ENCODE results near the gene SKIC3.
A peak's percentile ranks its signal among the peaks of the same experiment; 100 is the strongest.

Gene SKIC3

GRCh38 chr5:95554647-95555548 is at the start of gene SKIC3, which contains the start of gene ARSK:
TSS of gene SKIC3 (minus strand) at chr5:95554977. CDS start at chr5:95547150, 7,827 bp downstream.
TSS of gene ARSK (plus strand) at chr5:95555101. CDS start at chr5:95555279, 178 bp downstream.
- peak; percentile 98 for DNase-seq

DNA sequence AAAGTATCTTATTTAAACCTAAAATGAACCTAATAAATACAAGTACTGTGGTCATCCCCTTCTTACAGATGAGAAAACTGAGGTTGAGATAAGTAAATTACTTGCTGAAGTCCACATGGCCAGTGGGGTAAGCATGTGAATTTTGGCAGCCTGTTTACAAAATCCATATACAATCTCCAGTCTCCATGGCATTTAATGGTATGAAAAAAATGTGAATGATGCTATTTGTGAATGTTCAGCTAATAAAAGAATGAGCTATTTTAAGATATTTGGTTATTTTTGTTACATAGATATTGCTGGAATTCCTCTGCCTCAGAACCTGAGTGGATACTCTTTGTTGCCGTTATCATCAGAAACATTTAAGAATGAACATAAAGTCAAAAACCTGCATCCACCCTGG is 45.8 kb upstream of the SKIC3 start:
- no peak for DNase-seq

DNA sequence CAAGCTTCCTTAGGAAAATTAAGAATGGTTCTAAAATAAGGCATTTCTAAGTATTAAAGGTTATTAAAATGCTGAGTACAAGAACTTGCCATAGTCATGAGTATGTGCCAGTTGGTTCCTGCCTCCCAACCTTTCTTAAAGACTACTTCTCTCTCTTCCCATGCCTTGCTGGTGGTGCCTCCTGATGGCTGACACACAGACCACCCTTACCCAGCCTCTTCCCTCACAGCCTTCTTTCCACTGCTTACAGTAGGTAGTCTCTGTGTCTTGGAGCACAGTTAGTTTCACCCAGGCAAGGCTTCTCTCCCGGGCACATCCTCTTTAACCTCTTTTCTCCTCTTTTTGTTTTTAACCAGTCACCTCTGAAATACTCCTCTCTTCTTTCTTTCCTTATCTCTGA is 44.5 kb upstream of the SKIC3 start:
- no peak for DNase-seq

DNA sequence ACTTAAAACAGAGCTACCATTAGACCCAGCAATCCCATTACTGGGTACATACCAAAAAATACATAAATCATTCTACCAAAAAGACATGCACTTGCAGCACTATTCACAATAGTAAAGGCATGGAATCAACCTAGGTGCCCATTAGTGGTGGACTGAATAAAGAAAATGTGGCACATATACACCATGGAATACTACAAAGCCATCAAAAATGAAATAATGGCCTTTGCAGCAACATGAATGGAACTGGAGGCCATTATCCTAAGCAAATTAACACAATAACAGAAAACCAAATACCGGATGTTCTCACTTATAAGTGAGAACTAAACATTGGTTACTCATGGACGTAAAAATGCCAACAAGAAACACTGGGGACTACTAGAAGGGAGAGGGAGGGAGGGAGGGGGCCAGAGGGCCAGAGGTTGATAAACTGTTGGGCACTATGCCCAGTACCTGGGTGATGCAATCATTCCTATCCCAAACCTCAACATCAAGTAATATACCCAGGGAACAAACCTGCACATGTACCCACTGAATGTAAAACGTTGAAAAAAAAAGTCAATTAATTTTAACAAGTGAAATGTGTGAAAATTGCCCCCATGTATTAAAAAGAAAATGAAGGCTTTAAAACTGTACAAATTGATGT is 40.6 kb upstream of the SKIC3 start:
- DNase-seq = no peak

DNA sequence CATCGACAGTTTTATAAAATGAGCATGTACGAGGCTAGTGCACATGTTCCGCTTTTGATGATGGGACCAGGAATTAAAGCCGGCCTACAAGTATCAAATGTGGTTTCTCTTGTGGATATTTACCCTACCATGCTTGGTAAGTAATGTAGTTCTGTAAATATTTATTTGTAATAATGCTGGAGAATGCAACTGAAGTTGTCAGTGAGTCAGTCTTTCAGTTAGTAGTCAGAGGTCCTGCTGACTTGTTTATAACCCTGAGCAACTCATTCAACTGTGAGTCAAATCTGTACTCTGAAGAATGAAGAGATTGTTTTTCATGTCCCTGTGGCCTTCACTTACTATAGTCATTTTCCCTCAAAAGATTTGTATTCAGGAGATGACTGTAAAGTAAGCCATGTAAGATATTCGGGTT is 36.7 kb upstream of the SKIC3 start:
- DNase-seq = peak; percentile 4

GRCh38 chr5:95590880-95591279 is 36.1 kb upstream of the SKIC3 start:
- DNase-seq = no peak

- DNase-seq = no peak
Observed at GRCh38 chr5:95583992-95584391, 29.2 kb upstream of the SKIC3 start.

GRCh38 chr5:95581576-95581975 is 26.8 kb upstream of the SKIC3 start:
- DNase-seq = no peak

DNA sequence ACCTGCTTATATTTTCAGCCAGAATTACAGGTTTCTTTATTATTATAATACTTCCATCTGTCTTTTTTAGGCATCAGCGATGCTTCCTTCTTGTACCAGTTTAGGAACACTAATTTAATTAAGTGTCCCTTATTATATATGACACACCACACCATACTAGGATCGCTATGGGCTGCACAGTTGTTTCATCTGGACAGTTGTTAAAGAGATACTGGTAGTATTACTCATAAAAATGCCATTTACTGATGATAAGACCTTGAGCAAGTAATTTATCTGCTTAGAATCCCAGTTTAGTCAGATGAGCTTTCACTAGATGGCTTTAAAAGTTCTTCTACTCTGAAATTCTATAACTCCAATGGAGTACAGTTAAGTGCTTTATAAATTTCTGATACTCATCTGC is 17.2 kb upstream of the SKIC3 start:
- DNase-seq = no peak

DNA sequence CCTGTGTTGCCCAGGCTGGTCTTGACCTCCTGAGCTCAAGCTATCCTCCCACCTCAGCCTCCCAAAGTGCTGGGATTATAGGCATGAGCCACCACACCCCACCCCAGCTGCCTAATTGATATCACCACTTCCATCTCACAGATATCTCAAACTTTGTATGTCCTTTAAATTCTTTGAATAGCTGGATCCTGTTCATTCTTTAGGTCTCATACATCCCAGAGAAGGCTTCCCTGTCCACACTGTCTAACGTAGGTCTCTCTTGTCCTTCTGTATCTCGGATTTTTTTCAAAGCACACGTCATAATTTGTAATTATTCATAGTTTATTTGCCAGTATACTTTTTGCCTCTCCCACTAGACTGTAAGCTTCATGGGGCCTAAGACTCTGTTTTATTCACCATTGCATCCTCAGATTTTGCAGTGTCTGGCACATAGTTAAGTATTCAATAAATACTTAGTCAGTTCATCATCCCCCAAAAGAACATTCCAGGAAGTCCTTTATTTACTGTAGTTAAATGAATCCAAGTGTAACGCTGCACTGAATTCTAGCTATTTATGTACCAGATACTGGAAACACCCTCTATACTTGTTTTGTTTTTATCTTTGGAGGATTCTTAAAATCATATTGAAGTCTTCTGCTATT is 10.6 kb upstream of the SKIC3 start:
- no peak for DNase-seq

DNA sequence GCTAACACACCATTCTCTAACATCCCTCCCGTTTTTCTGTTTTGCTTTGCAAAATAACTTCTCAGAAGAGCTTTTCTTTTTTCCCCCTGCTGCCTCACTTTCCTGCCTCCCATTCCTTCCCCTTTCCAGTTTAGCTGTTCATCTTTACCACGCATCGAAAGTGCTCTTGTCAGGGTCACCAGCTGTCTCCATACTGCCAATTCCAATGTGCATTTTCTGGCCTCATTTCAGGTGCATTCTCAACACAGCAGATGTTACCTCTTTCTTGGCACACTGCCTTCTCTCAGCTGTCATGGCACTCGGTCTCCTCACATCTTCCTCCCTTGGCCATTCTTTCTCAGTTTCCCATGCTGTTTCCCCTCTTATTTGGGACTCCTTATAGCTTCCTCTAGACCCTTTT is 9.7 kb upstream of the SKIC3 start:
- DNase-seq = no peak

DNA sequence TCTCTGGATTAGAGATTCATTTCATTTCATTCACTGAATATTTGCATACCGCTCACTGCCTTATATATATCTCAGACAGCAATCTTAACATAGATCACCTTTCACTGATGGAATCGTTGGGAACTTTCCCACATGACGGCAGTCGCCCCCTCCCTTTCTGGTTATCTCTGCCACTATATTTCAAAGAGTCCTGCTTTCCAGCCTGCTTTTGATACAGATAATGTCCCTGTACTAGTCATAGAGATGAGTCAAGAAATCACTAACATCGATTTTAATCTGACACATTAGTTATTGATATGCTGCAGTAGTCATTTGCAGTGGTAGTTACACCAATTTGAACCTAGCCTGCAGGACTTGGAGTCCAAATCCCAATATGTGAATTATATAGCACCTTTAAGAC is 8.6 kb upstream of the SKIC3 start:
- DNase-seq = no peak

GRCh38 chr5:95562282-95562681 is 7.5 kb upstream of the SKIC3 start:
- no peak for DNase-seq

DNA sequence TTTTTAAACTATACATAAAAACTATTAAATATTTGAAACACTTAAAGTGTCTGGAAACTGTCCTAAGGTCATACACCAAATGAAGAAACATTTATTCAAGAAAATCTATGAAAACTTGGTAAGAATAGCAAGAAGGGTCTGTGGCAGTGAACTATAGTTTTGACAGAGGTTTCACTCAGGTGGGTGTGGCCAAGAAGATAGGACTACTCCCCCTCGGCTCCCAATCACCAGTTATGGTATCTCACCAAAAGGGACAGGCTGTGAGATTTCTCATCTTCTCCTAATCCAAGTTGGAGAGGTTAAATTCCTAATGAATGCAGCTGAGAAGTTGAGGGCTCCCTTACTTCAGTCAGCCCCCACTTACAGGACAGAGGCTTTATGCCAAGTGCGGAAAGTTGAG is 3.1 kb upstream of the SKIC3 start:
- no peak for DNase-seq

DNA sequence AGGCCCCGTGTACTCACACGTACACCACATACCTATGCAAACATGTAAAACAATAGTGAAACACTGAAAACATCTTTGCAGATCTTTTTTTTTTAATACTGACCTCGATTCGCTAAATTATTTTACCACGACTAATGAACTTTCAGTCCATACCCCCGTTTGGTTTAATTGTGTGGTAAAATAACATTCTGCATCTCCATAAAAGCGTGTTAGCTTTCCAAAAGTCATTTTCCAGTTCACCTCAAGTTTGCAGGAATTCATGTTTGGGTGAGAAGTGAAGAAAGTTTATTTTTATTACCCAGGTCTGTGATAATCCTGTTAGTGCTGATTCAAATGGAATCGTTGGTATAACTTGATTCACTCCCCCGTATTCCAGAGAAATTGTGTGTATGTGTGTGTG is 776 bp upstream of the SKIC3 start:
- peak; percentile 3 for DNase-seq

- peak; percentile 63 for DNase-seq
Observed at GRCh38 chr5:95554331-95554646, 488 bp downstream of the SKIC3 start.

DNA sequence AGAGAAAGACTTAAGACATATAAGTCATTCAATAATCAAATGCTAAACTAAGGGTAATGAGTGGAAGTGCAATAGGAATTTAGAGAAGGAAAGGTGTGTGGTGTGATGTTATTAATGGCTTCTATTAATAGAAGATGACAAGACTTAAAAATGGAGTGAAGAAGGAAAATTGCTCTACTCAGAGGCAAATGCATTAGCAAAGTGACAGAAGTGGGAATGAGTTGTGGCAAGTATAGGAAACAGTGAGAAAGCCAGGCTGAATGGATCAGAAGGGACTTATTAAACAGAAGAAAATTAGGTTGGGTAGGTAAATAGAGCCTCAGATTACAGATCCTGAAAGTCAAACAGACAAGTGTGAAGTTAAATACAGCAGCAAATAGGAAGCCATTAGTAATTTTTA is 5.7 kb downstream of the SKIC3 start:
- no peak for DNase-seq

DNA sequence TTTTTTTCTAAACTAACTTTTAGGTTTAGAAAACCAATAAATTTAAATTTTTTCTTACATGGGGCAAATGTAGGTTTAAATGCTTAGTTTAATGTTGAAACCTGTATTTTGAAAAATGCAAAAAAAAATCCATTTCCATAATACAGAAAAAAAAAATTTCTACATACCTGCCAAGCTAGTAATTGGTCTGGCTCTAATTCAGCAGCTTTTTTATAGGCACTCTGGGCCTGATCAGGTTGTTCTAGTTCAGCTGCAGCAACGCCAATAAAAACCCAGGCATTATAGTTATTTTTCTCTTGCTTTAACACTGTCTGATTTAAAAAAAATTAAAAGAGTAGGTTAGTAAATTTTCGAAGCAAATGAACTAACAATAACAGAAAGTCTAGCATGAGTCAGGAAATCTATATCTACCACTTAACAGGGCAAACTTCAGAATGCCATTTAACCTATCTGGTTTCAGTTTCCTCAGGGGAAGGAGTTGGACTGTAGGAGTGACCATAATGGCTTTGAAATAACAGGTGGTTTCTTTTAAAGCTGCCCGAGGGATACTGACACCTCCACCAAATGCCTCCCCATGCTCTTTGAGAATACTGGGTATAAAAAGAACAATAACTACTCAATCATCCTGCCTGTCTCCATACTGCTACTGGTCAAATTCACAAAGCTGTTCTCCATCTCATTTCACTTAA is 11.6 kb downstream of the SKIC3 start:
- DNase-seq = no peak

DNA sequence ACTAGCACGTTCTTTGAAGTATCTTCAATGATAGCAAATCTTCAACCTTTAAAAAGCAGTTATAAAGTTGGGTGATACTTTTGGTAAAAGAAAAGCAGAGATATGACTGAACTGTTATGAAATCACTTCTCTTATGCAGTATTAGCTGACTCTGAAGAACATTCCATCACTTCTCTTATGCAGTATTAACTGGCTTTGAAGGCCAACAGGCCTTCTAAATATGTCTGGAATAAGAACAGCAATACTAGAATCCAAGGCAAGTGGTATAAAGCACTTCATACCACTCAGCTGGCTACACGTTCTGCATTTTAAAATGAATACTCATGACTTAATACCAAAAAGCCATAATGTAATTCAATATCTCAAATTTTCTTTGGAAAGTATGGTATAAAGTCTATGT is 17.3 kb downstream of the SKIC3 start:
- DNase-seq = no peak

DNA sequence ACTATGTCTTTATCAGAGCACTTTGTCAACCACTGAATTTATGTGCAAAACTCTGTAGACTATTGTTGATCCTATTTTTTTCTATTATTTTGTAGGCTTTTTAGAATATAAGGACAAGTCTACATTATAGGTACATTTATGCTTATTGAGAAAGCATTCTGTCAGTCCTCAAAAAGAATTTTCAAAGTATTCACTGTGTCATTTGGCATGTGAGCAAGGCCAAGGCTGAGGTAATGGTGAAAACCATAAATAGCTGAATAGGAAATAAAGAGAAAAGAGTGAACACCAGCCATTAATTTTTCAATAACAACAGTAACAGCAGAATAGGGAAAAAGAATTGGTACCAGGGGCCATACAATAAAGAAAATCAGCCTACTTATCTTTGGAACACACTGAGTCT is 21.0 kb downstream of the SKIC3 start:
- DNase-seq = no peak

DNA sequence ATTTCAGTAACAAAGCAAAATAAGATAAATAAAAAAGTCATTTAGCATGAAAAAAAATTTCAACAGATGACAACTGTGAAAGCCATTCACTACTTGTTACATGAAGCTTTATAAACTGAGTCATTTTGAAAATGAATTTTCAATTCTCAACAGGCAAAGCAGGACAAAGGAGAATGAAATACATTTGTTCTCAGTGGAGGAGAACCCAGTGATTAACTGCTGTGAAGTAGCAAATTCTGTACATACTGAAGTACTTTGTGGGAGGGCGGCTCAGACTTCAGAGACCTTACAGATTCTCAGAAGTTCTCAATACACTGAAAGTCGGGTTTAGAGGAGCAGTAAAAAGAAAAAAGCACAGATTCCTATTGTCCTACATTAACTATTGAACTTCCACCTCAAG is 21.7 kb downstream of the SKIC3 start:
- no peak for DNase-seq

- no peak for DNase-seq
Observed at GRCh38 chr5:95532415-95532814, 22.4 kb downstream of the SKIC3 start.

GRCh38 chr5:95531491-95531890 is 23.3 kb downstream of the SKIC3 start:
- no peak for DNase-seq
